ENCODE data around the gene EPHB3.

GRCh38 chr3:184554461-184554860, 7.1 kb upstream of the EPHB3 start:
- TF ChIP-seq GATA2 (IDR thresholded peaks at IDR 0.05; ENCODE audit: low read depth, low read length) (no peak), GATA3 (IDR thresholded peaks at IDR 0.05; ENCODE audit: low read depth, low read length) (no peak)
